ENCODE data around the gene ABCF2. TPM values are rescaled to one million over a fixed set of nuclear protein-coding genes. Genes with fewer than 3 reads are reported as not detected.

ABCF2 gene
- total RNA-seq, 1 experiment from 2014 or later, result 69.0 TPM

DNA sequence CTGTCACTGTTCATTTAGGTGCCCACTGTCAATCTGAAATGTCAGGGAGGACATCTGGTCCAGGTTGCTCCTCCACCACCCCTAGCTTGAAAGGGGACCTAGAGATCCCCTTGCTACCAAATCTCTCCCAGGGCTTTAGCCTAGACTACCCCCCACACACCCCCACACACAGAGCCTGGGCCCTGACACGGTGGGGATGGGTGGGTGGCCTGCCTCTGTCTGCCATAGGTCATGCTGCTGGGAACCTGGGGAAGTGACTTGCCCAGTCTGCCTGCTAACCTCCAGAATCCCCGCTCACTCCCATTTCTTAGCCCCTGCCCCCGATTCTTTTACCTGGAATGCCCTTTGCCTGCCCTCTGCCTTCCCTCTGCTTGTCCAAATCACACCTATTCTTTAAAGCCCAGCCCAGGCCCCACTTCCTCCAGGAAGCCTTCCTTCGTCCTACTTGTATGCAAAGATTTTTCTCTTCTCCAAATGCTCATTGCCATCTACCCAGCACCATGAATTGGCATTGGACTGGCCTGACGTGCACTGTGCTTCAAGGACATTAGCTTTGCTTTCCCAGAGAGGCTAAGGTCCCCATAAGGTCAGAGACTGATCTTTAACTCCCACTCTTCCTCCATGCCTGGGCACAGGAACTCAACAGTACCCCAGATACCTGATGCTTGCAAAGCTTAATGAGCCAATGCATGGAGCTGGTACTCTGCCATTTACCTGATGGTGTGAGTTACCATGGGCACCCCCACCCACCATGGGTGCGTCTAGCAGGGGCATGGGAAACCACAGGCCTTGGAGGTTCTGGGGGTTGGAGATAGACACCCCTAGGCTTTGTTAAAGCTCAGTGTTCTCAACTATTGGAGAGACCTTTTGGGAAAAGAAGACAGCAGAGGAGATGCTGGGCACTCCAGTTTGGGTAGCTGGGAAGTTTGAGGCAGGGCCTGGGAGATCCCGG lies 23.5 kb upstream of the ABCF2 start:
- no TSS peak for BruUV-seq (replicated peaks)
- H3K4me1 ChIP-seq (ENCODE audit: insufficient read depth, low read length, poor library complexity, severe bottlenecking), result peaks cover 57% of the 10 kb centered on the region
- intact Hi-C loops (cut with micrococcal nuclease; ENCODE audit: unreplicated experiment), result no loop called here
- H3K36me3 ChIP-seq (ENCODE audit: insufficient read depth, low read length, poor library complexity, severe bottlenecking), result no peaks in the 10 kb centered on the region
- DNase-seq (ENCODE audit: low spot score), result no peak
- no peak overlapping the region for H3K4me3 ChIP-seq (ENCODE audit: low read depth, low read length, poor library complexity, severe bottlenecking)
- H3K9me3 ChIP-seq (ENCODE audit: low read depth, low read length, poor library complexity, severe bottlenecking), result no peaks in the 10 kb centered on the region
- ChIA-PET CTCF (no interaction called here), POLR2A (ENCODE audit: low non-redundant PET) (interaction anchor here (0.6 kb wide), 1 partner anchor 36 kb away, joined by 5 read pairs; no protein-coding TSS in a partner anchor)
- TF ChIP-seq, protein P1, sequence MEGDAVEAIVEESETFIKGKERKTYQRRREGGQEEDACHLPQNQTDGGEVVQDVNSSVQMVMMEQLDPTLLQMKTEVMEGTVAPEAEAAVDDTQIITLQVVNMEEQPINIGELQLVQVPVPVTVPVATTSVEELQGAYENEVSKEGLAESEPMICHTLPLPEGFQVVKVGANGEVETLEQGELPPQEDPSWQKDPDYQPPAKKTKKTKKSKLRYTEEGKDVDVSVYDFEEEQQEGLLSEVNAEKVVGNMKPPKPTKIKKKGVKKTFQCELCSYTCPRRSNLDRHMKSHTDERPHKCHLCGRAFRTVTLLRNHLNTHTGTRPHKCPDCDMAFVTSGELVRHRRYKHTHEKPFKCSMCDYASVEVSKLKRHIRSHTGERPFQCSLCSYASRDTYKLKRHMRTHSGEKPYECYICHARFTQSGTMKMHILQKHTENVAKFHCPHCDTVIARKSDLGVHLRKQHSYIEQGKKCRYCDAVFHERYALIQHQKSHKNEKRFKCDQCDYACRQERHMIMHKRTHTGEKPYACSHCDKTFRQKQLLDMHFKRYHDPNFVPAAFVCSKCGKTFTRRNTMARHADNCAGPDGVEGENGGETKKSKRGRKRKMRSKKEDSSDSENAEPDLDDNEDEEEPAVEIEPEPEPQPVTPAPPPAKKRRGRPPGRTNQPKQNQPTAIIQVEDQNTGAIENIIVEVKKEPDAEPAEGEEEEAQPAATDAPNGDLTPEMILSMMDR (conservative IDR thresholded peaks at IDR 0.05; ENCODE audit: low read depth, low read length), result no peak
- TF ChIP-seq EZH2 (IDR thresholded peaks at IDR 0.05; ENCODE audit: borderline replicate concordance, low read depth, low read length, poor library complexity, severe bottlenecking), result no peak
- peak overlapping the region; percentile 27 for H3K27ac ChIP-seq (ENCODE audit: low read depth, low read length, poor library complexity, severe bottlenecking)
- H3K27me3 ChIP-seq (replicated peaks; ENCODE audit: insufficient read depth, low read depth, low read length, poor library complexity), result no peaks in the 10 kb centered on the region

DNA sequence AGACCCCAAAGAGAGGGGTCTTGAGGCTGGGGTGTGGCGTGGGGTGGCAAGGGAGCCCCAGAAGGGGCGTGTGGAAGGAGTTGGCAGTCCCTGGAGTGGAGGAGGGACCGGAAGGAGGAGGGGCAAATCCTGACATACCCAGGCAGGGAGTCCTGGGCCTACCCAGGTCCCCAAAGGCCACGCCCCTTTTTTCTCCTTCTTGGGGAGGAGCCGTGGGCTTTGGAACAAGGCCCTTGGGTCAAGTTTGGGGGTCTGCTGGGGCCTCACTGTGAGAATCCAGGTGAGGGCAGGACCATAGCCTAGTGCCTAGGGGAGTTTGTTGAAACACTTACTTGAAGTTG lies 22.7 kb upstream of the ABCF2 start:
- Histone ChIP-seq H3K4me3 (ENCODE audit: low read depth, low read length, poor library complexity, severe bottlenecking) (peak overlapping the region; percentile 68), H3K27me3 (replicated peaks; ENCODE audit: insufficient read depth, low read depth, low read length, poor library complexity) (no peaks in the 10 kb centered on the region), H3K27ac (ENCODE audit: low read depth, low read length, poor library complexity, severe bottlenecking) (peak overlapping the region; percentile 80), H3K36me3 (ENCODE audit: insufficient read depth, low read length, poor library complexity, severe bottlenecking) (no peaks in the 10 kb centered on the region), H3K4me1 (ENCODE audit: insufficient read depth, low read length, poor library complexity, severe bottlenecking) (peaks cover 64% of the 10 kb centered on the region), H3K9me3 (ENCODE audit: low read depth, low read length, poor library complexity, severe bottlenecking) (no peaks in the 10 kb centered on the region)
- no TSS peak for BruUV-seq (replicated peaks)
- ChIA-PET CTCF (no interaction called here), POLR2A (ENCODE audit: low non-redundant PET) (interaction anchor here (0.6 kb wide), 1 partner anchor 36 kb away, joined by 5 read pairs; no protein-coding TSS in a partner anchor)
- no peak for TF ChIP-seq EZH2 (IDR thresholded peaks at IDR 0.05; ENCODE audit: borderline replicate concordance, low read depth, low read length, poor library complexity, severe bottlenecking)
- TF ChIP-seq, protein P1 (conservative IDR thresholded peaks at IDR 0.05; ENCODE audit: low read depth, low read length), result no peak
- DNase-seq (ENCODE audit: low spot score), result peak; percentile 85
- intact Hi-C loops (cut with micrococcal nuclease; ENCODE audit: unreplicated experiment), result loop anchor here (2.0 kb wide), 1 partner anchor 53 kb away; no protein-coding TSS in a partner anchor

DNA sequence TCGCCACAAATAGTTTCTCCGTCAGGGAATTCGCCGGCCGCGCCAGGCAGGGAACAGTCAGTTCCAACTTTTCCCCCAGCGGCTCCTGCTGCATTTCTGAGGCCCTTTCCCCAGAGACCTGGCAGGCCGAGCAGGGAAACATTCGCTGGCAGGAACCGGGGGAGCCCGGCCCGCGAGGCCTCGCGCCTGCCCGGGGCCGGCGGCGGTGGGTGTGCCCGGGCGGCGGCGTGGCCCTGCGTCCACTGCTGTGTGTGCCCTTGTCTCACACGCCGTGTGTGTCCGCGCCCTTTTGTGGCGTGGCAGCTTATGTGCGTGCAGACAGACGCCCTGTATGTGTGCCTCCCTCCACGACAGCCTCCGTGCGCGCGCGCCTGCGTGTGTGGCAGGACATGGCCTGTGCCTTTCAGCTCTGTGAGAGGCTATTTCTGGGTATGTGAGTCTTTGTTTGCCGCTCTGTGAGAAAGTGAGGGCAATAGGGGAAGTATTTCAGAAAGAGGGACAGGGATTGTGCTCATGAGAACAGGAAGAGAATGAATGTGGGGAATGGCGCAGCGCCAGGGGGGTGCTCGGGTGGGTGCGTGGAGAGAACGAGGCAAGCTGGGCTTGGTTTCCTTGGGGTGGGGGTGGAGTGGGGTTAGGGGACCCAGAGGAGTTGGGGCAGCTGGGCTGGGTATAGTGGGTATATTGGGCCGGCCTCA lies 22.2 kb upstream of the ABCF2 start:
- Histone ChIP-seq H3K9me3 (ENCODE audit: low read depth, low read length, poor library complexity, severe bottlenecking) (no peaks in the 10 kb centered on the region), H3K4me3 (ENCODE audit: low read depth, low read length, poor library complexity, severe bottlenecking) (peak overlapping the region; percentile 68), H3K36me3 (ENCODE audit: insufficient read depth, low read length, poor library complexity, severe bottlenecking) (no peaks in the 10 kb centered on the region), H3K4me1 (ENCODE audit: insufficient read depth, low read length, poor library complexity, severe bottlenecking) (peaks cover 68% of the 10 kb centered on the region), H3K27me3 (replicated peaks; ENCODE audit: insufficient read depth, low read depth, low read length, poor library complexity) (no peaks in the 10 kb centered on the region), H3K27ac (ENCODE audit: low read depth, low read length, poor library complexity, severe bottlenecking) (peak overlapping the region; percentile 80)
- BruUV-seq (replicated peaks), result no TSS peak
- intact Hi-C loops (cut with micrococcal nuclease; ENCODE audit: unreplicated experiment), result loop anchor here (2.0 kb wide), 1 partner anchor 54 kb away; no protein-coding TSS in a partner anchor
- ChIA-PET CTCF (no interaction called here), POLR2A (ENCODE audit: low non-redundant PET) (no interaction called here)
- DNase-seq (ENCODE audit: low spot score), result peak; percentile 78
- no peak for TF ChIP-seq EZH2 (IDR thresholded peaks at IDR 0.05; ENCODE audit: borderline replicate concordance, low read depth, low read length, poor library complexity, severe bottlenecking)
- TF ChIP-seq, protein P1 (conservative IDR thresholded peaks at IDR 0.05; ENCODE audit: low read depth, low read length), result no peak

Measured in A673 (cell line).